Measurements from ENCODE around the gene PRR22. TPM values are rescaled to one million over a fixed set of nuclear protein-coding genes. Genes with fewer than 3 reads are reported as not detected.
A peak's percentile ranks its signal among the peaks of the same experiment; 100 is the strongest.

The PRR22 gene
- total and polyA plus RNA-seq, 8 donors: 1.3 to 4.5 (median 2.0) TPM

DNA sequence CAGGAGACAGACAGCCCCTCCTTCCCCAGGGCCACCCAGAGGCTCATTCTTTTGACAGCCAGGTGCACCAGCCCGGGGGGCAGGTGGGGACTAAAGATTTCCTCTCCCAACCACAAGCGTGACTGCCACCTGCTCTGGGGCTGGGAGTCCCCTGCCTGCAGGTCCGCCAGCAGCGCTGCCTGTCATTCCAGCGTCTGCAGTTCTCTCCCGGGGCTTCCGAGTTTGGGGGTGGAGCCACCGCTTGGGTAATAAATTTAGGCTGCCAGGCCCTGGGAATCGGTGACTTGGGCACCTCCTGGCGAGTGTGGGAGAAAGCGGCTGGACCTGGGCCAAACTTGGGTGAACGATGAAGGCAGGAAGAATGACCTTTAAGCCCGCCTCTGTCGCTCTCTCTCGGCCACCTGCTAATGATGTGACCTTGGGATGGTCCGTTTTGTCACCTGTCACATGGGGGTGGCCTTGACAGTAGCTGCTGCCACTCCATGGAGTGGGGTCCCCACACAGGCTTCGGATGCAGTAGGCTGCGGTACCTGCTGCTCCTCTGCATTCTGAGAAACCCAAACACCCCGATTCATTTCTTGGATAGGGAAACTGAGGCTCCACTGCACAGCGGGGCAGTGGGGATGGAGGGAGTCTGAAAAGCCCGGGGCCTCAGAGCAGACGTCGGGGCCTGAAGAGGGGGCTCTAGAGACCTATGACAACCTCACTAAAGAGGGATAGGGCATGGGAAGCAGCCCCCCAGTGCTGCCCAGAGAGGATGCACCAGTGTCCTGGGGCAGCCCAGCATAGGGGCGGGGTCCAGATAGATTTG lies 42.2 kb upstream of the PRR22 start:
- ATAC-seq: no peak
- TF ChIP-seq, protein P1, sequence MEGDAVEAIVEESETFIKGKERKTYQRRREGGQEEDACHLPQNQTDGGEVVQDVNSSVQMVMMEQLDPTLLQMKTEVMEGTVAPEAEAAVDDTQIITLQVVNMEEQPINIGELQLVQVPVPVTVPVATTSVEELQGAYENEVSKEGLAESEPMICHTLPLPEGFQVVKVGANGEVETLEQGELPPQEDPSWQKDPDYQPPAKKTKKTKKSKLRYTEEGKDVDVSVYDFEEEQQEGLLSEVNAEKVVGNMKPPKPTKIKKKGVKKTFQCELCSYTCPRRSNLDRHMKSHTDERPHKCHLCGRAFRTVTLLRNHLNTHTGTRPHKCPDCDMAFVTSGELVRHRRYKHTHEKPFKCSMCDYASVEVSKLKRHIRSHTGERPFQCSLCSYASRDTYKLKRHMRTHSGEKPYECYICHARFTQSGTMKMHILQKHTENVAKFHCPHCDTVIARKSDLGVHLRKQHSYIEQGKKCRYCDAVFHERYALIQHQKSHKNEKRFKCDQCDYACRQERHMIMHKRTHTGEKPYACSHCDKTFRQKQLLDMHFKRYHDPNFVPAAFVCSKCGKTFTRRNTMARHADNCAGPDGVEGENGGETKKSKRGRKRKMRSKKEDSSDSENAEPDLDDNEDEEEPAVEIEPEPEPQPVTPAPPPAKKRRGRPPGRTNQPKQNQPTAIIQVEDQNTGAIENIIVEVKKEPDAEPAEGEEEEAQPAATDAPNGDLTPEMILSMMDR (IDR thresholded peaks at IDR 0.05): no peak
- no peaks in the 10 kb centered on the region for H3K36me3 ChIP-seq
- intact Hi-C loops (cut with DNase I): no loop called here
- peaks cover 0 to 29% of the 10 kb centered on the region in 2 donors for H3K4me1 ChIP-seq
- peak overlapping the region in 1 of 2 donors; percentile 47 for H3K4me3 ChIP-seq
- H3K9me3 ChIP-seq: no peaks in the 10 kb centered on the region
- peak in 2 of 4 donors; percentile 58 to 59 for DNase-seq
- no peak overlapping the region for H3K27ac ChIP-seq
- peaks cover 0 to 74% of the 10 kb centered on the region in 2 donors for H3K27me3 ChIP-seq

DNA sequence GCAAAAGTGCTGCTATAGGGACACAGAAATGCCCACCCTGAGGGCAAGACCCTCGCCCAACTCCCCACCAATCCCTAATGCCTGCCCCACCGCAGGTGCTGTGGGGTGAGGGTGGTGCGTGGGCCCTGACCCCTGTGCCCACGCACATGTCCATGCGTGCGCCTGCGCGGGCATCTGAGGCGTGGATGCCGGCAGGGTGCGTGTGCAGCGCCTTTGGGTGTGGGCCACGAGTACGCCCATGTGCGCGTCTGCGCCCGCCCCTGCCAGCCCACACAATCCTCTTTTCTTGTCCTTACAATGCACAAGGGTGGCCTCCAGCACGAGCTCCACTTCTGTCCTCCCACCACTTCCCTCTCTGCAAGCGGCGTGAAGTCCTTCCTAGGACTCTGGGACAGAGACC lies 40.6 kb upstream of the PRR22 start:
- DNase-seq: no peak
- intact Hi-C loops (cut with DNase I): no loop called here

DNA sequence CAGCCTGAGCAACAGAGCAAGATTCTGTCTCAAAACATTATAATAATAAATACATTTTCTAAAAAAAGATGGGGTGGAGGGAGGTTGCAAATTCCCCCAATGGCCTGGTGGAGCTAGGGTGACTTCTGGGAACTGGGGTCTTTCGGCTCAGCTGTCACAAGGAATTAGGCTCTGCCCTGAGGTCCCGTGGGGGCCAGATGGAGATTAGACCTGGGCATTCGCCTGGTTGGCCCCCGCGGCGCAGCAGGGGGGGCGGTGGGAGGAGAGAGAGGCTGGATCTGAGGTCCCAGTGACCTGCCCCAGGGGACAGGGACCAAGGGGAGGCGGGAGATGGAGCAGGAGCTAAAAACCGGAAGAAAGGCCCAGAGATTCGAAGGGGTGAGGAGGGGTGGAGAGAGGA lies 40.2 kb upstream of the PRR22 start:
- Histone ChIP-seq H3K27ac (no peak overlapping the region), H3K9me3 (no peaks in the 10 kb centered on the region), H3K36me3 (no peaks in the 10 kb centered on the region), H3K27me3 (peaks cover 0 to 65% of the 10 kb centered on the region in 2 donors), H3K4me1 (peaks cover 0 to 29% of the 10 kb centered on the region in 2 donors), H3K4me3 (no peak overlapping the region)
- ATAC-seq: no peak
- TF ChIP-seq, protein P1 (IDR thresholded peaks at IDR 0.05): no peak
- no peak for DNase-seq
- intact Hi-C loops (cut with DNase I): no loop called here

More for the DNA sequence above, 40.6 kb upstream of the PRR22 start:
- H3K4me3 ChIP-seq: no peak overlapping the region
- no peak for ATAC-seq
- H3K9me3 ChIP-seq: no peaks in the 10 kb centered on the region
- TF ChIP-seq, protein P1 (IDR thresholded peaks at IDR 0.05): no peak
- peaks cover 0 to 29% of the 10 kb centered on the region in 2 donors for H3K4me1 ChIP-seq
- H3K36me3 ChIP-seq: no peaks in the 10 kb centered on the region
- H3K27me3 ChIP-seq: peaks cover 0 to 69% of the 10 kb centered on the region in 2 donors
- H3K27ac ChIP-seq: no peak overlapping the region

DNA sequence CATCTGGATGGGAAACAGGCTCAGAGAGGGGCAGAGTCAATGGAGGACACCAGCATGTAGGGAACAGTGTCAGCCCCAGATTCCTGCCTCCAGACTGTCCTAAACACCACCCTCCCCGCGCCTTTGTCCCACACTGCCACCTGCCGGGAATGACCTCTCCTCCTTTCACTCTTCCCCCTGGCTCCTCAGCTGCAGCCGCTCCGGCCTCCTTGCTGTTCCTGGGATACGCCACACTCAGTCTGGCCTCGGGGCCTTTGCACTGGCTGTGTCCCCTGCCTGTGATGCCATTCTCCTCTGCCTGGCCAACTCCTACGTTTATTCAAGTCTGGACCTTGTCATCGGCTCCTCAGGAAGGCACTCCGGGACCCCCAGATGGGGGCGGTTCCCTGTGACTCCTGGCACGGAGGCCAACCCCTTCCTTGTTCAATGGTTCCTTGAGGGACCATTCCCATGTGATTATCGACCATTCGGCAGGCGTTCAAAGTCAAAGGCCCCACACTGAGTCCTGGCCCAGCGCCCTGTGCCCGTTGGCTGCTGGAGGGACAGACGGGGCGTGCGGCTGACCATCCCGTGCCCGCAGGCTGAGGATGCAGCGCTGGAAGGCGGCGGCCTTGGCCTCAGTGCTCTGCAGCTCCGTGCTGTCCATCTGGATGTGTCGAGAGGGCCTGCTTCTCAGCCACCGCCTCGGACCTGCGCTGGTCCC lies 39.2 kb upstream of the PRR22 start:
- Histone ChIP-seq H3K4me1 (peaks cover 0 to 20% of the 10 kb centered on the region in 2 donors), H3K9me3 (no peaks in the 10 kb centered on the region), H3K4me3 (no peak overlapping the region), H3K27ac (no peak overlapping the region), H3K27me3 (peaks cover 0 to 54% of the 10 kb centered on the region in 2 donors), H3K36me3 (no peaks in the 10 kb centered on the region)
- DNase-seq (no peak), ATAC-seq (no peak)
- TF ChIP-seq, protein P1 (IDR thresholded peaks at IDR 0.05): no peak
- intact Hi-C loops (cut with DNase I): no loop called here

Data from left lung (tissue), 10 donors.